Jurkat, Clone E6-1 (cell line): Measurements from ENCODE around the gene CAMTA1.
"Not testable (repeated sequence)": the region's sequence is repeated elsewhere in the genome, so short reads cannot be mapped to it uniquely, and the experiment has no call there.

Source experiments
- DNase-seq: peaks from one replicate; pipeline ENCODE4 v3.0.0-alpha.2; 2011; ENCODE audit warnings: low read depth, low spot score
- H3K4me3 ChIP-seq: 2 replicates; pipeline ENCODE4 v1.5.1; 2011; ENCODE audit warnings: mild to moderate bottlenecking, low read length, control low read depth, moderate library complexity

The CAMTA1 gene

GRCh38 chr1:7676274-7676945, 891.2 kb downstream of the CAMTA1 start:
- DNase-seq = no peak
- H3K4me3 ChIP-seq = no peak overlapping the region

- no peak overlapping the region for H3K4me3 ChIP-seq
- DNase-seq = no peak
These were observed 891.9 kb downstream of the CAMTA1 start for GRCh38 chr1:7677111-7677510.

- H3K4me3 ChIP-seq = no peak overlapping the region
- no peak for DNase-seq
These were observed 892.6 kb downstream of the CAMTA1 start for GRCh38 chr1:7677815-7678214.

GRCh38 chr1:7678491-7679158, 893.4 kb downstream of the CAMTA1 start:
- no peak for DNase-seq
- no peak overlapping the region for H3K4me3 ChIP-seq

GRCh38 chr1:7679159-7679872, 894.1 kb downstream of the CAMTA1 start:
- H3K4me3 ChIP-seq = no peak overlapping the region
- DNase-seq = no peak

GRCh38 chr1:7679873-7680206, 894.6 kb downstream of the CAMTA1 start:
- no peak for DNase-seq
- H3K4me3 ChIP-seq = peak overlapping the region; percentile 54

- peak overlapping the region; percentile 54 for H3K4me3 ChIP-seq
- DNase-seq = peak; percentile 20
These were observed 895.1 kb downstream of the CAMTA1 start for GRCh38 chr1:7680207-7680954.

GRCh38 chr1:7680955-7681268, 895.7 kb downstream of the CAMTA1 start:
- H3K4me3 ChIP-seq = peak overlapping the region; percentile 54
- no peak for DNase-seq

- no peak for DNase-seq
- no peak overlapping the region for H3K4me3 ChIP-seq
These were observed 896.1 kb downstream of the CAMTA1 start for GRCh38 chr1:7681401-7681800.

- DNase-seq = no peak
- H3K4me3 ChIP-seq = no peak overlapping the region
These were observed 898.3 kb downstream of the CAMTA1 start for GRCh38 chr1:7683521-7683920.

GRCh38 chr1:7684132-7684531, 898.9 kb downstream of the CAMTA1 start:
- H3K4me3 ChIP-seq = no peak overlapping the region
- DNase-seq = no peak

- no peak for DNase-seq
- no peak overlapping the region for H3K4me3 ChIP-seq
These were observed 899.8 kb downstream of the CAMTA1 start for GRCh38 chr1:7684861-7685635.

GRCh38 chr1:7686301-7686850, 901.1 kb downstream of the CAMTA1 start:
- no peak for DNase-seq
- no peak overlapping the region for H3K4me3 ChIP-seq

GRCh38 chr1:7687411-7687810, 902.2 kb downstream of the CAMTA1 start:
- H3K4me3 ChIP-seq = no peak overlapping the region
- no peak for DNase-seq

GRCh38 chr1:7688659-7689058, 903.4 kb downstream of the CAMTA1 start:
- no peak for DNase-seq
- H3K4me3 ChIP-seq = no peak overlapping the region

- H3K4me3 ChIP-seq, DNase-seq: not testable (repeated sequence)
These were observed 904.1 kb downstream of the CAMTA1 start for GRCh38 chr1:7689307-7689706.

- no peak for DNase-seq
- no peak overlapping the region for H3K4me3 ChIP-seq
These were observed 904.8 kb downstream of the CAMTA1 start for GRCh38 chr1:7690076-7690475.

- no peak overlapping the region for H3K4me3 ChIP-seq
- DNase-seq = no peak
These were observed 905.4 kb downstream of the CAMTA1 start for GRCh38 chr1:7690496-7691182.
